ENCODE measurements around the gene DSCAM.

- TF ChIP-seq CTCF (IDR thresholded peaks at IDR 0.05; ENCODE audit: low read length) = no peak
- TF ChIP-seq EZH2 (IDR thresholded peaks at IDR 0.05; ENCODE audit: borderline replicate concordance, low read length) = no peak
Observed at GRCh38 chr21:40276001-40276400, 571.0 kb downstream of the DSCAM start.

Data from OCI-LY1 (cell line).